GM18505 (cell line): Measurements from ENCODE around the gene SELENOS.

Source experiments
- ATAC-seq: cut with Tn5 transposase; IDR thresholded peaks from one replicate; pipeline ENCODE4 v1.9.1; 2021; ENCODE audit not compliant: unreplicated experiment
- POLR2A ChIP-seq: IDR thresholded peaks from 4 replicates; pipeline ENCODE4 v1.6.1; 2011; ENCODE audit warnings: borderline replicate concordance; ENCODE audit not compliant: insufficient read depth, insufficient read length; ENCODE audit errors: extremely low read depth

The SELENOS gene

GRCh38 chr15:101255051-101255395 is 22.3 kb downstream of the SELENOS start:
- no peak for TF ChIP-seq POLR2A

GRCh38 chr15:101254157-101255050 is 22.9 kb downstream of the SELENOS start:
- ATAC-seq, result no peak

More at GRCh38 chr15:101255051-101255395, 22.3 kb downstream of the SELENOS start:
- ATAC-seq, result no peak

DNA sequence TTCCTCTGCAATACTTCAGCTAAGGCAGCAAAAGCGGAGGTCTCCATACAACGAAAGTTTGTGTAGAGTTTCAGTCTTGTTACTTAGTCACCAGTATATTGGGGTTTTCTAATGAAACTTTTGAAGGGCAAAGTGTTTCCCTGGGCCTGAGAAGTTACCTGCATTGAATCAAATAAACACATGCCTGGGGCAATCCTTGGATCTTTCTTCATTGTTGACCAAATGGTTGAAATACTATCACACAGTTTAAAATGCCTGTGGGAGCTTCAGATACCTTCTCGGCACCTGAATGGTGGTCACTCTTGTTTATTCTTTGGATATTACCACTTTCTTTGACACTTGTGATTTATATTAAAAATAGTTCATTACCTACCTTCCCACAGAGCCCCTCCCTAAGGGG is 24.4 kb downstream of the SELENOS start:
- no peak for ATAC-seq
- no peak for TF ChIP-seq POLR2A

More at GRCh38 chr15:101254157-101255050, 22.9 kb downstream of the SELENOS start:
- TF ChIP-seq POLR2A, result no peak

DNA sequence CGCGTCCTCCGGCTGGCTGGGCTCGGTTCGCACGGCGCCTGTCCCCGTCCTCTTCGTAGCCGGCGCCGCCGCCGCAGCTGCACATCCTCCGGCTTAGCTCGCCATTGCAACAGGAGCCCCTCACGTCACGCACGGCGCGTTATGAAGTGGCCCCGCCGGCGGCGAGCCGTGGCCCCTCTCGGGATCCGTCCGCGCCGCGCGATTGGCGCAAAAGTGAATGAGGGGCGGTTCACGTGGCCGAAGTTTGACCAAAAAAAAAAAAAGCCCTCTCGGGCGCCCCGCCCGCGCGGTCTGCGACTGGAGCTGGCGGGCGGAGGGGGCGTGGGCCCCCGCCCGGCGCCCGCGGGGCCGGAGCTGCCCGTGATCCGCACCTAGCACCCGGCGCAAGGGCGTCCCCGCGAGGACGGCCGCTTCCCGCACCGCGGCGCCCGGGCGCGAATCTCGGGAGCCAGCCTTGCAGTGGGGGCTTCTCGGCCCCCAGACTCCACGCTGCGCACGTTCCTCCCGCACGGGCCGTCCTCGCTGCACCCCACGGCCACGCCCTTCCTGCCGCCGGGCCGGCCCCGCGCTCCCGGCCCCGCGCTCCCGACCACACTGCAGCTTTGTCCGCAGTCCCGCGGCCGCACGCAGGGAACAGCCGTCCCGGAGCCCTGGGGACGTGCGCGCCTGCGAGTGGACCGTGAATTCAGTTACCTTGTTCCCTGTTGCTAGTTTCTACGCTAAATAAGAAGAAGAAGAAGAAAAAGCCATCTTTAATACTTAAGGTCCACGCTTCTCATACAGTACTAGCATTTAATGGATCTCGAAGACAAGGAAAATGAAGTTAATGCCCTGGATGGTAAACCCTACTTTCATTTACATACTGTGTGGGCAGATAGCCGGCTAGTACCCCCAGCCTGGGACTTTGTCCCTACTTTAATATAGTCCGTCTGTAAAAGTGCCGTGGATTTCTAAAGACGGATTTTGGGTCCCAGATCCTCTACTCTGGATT is 25.2 kb downstream of the SELENOS start, which contains the start of gene CHSY1:
Gene CHSY1 (minus strand): TSS at position 219 of the 991 bp plus-strand sequence. CDS start 592 bp downstream, outside the sequence.
- peak; percentile 80 for TF ChIP-seq POLR2A
- peak; percentile 69 for ATAC-seq

DNA sequence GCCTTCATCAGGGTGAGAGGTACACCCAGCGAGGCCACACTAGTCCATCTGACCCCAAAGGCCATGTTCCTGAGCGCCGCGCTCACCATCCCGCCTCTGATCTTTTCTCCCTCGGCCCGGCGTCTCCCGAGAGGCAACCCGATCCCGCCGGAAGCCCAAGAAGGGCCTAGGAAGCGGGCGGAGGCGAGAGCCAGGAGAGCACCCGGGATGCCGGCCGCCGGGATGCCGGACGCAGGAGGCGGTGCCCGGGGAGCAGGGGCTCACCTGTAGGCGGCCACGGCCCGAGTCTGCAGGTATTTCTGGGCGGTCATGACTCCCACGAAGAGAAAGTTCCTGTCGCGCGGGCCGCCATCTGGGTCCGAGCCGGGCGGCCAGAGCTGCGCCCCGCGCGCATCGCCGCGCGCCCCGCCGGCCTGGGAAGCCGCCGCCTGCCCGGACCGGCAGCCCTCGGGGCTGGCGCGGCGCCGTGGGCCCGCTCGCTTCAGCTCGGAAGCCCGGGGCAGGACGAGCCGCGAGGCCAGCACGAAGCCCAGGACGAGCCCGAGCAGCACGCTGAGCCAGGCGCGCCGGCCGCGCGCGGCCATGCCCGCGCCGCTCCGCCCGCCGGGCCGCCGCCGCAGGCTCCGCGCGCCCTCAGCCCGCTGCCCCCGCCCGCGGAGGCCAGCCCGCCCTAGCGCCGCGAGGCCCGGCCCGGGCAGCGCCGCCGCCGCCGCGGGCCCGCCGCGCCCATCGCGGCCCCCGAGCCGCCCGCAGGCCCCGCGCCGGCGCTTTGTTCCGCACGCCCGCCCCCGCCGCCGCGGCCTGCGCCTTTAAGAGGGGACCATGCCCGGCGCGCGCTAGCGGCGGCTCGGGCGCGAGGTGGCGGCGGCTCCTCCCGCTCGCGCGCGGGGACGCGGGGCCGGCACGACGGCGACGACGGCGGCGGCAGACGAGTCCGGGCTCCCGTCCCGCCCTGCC is 26.1 kb downstream of the SELENOS start:
- ATAC-seq, result peak; percentile 41
- peak; percentile 15 for TF ChIP-seq POLR2A

DNA sequence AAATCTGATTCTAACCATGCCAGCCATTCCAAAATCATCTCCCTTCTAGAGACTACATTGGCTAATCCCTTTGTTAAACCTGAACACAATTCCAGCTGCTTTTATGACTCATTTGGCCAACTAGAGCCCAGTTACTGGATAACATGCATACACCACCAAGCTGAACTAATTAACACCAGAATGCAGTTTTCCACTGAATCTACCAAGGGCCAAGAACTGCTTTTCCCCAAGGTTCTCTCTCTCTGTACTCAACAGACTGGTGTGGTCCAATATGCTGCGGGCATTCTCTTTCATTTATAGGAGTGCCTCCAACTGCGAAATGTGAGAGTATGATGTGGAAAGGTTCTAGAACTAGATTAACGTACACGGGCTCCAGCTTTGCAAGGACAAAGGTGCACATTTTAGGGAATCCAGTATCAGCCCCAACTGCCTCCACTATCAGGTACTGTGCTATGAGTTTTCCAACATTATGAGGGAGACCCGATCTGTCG is 26.9 kb downstream of the SELENOS start:
- no peak for ATAC-seq
- TF ChIP-seq POLR2A, result no peak

- ATAC-seq, result no peak
- TF ChIP-seq POLR2A, result no peak
Observed at GRCh38 chr15:101248274-101248673, 29.0 kb downstream of the SELENOS start.

DNA sequence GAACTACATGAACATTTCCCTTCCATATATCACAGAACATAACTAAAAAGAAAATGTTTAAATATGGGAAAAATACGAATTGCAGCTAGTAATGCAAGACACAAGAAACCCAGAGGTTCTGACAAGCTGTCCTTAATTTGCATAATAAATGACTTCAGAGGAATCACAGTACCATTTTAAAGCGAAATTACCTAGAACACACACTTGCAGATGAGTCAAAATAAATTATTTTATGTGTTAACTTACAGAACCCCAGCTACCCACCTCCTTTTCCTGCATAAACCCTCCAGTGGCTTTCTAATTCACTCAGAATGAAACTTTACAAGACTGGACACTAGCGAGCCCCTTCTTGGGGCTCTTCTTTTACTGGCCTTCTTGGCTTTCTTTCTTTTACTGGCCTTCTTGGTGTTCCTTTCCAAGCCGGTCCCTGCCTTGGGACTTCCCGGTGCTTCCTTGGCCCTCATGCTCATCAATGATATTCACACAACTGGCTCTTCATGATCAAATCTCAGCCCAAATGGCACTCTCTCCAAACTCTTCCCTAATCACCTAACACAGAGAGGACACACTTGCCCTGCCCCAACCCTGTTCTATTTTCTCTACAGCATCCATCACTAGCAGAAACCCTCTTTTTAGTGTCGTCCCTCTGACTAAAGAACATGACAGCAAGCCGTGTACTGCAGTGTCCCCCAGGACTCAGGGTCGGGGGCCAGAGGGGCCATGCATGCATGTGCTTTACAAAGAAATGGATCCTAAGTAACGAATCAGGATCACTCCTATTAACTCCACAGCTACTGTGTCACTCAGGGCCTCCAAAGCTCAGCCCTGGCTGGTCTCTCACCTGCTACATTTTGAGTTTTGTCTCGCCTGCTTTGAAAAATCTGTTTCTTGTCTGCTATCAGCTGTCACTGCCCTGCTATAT is 30.2 kb downstream of the SELENOS start:
- no peak for TF ChIP-seq POLR2A
- ATAC-seq, result no peak

GRCh38 chr15:101246391-101246790 is 30.9 kb downstream of the SELENOS start:
- no peak for TF ChIP-seq POLR2A
- no peak for ATAC-seq

GRCh38 chr15:101244889-101245668 is 32.2 kb downstream of the SELENOS start:
- ATAC-seq, result no peak
- no peak for TF ChIP-seq POLR2A

GRCh38 chr15:101244036-101244781 is 33.1 kb downstream of the SELENOS start:
- TF ChIP-seq POLR2A, result no peak
- ATAC-seq, result no peak
